MM.1S (cell line): ENCODE measurements around the gene NUP210.
"Not testable (repeated sequence)": the region's sequence is repeated elsewhere in the genome, so short reads cannot be mapped to it uniquely, and the experiment has no call there.

Source experiments
- DNase-seq: peaks from one replicate; pipeline ENCODE4 v3.0.0-alpha.2; 2015
- H2AFZ ChIP-seq: fragments of 300-600 bp; sonication (generic); 2 replicates; pipeline ENCODE4 v1.6.0; 2016; ENCODE audit warnings: antibody characterized with exemption, low read length
- H3F3A ChIP-seq: fragments of 300-600 bp; sonication (generic); 2 replicates; pipeline ENCODE4 v1.6.1; 2016; ENCODE audit warnings: mild to moderate bottlenecking, antibody characterized with exemption, low read length, moderate library complexity, mixed read lengths; ENCODE audit not compliant: insufficient read depth
- H3K27ac ChIP-seq: fragments of 300-600 bp; sonication (generic); 2 replicates; pipeline ENCODE4 v1.5.1; 2016; ENCODE audit warnings: mild to moderate bottlenecking, low read length
- H3K27me3 ChIP-seq: fragments of 300-600 bp; sonication (generic); replicated peaks from 2 replicates; pipeline ENCODE4 v1.6.0; 2016; ENCODE audit warnings: low read length; ENCODE audit not compliant: insufficient read depth
- H3K36me3 ChIP-seq: fragments of 300-600 bp; sonication (generic); replicated peaks from 2 replicates; pipeline ENCODE4 v1.6.1; 2016; ENCODE audit warnings: mild to moderate bottlenecking, low read length, mixed read lengths; ENCODE audit not compliant: insufficient read depth
- H3K4me1 ChIP-seq: fragments of 300-600 bp; sonication (generic); 2 replicates; pipeline ENCODE4 v1.6.1; 2016; ENCODE audit warnings: low read length, mixed read lengths
- H3K4me2 ChIP-seq: fragments of 300-600 bp; sonication (generic); 2 replicates; pipeline ENCODE4 v1.6.0; 2016; ENCODE audit warnings: low read depth, low read length
- H3K4me3 ChIP-seq: fragments of 300-600 bp; sonication (generic); 2 replicates; pipeline ENCODE4 v1.5.1; 2016; ENCODE audit warnings: low read length, mixed read lengths
- H3K79me2 ChIP-seq: fragments of 300-600 bp; sonication (generic); 2 replicates; pipeline ENCODE4 v1.6.1; 2016; ENCODE audit warnings: mixed run types, low read length, mixed read lengths
- H3K9ac ChIP-seq: fragments of 300-600 bp; sonication (generic); 2 replicates; pipeline ENCODE4 v1.6.1; 2016; ENCODE audit warnings: low read length, mixed read lengths
- H3K9me2 ChIP-seq: fragments of 300-600 bp; sonication (generic); replicated peaks from 2 replicates; pipeline ENCODE4 v1.6.1; 2016; ENCODE audit warnings: mild to moderate bottlenecking, low read length, mixed read lengths; ENCODE audit not compliant: insufficient read depth
- H3K9me3 ChIP-seq: fragments of 300-600 bp; sonication (generic); replicated peaks from 2 replicates; pipeline ENCODE4 v1.6.1; 2016; ENCODE audit warnings: mild to moderate bottlenecking, low read length, mixed read lengths; ENCODE audit not compliant: insufficient read depth
- H4K20me1 ChIP-seq: fragments of 300-600 bp; sonication (generic); 2 replicates; pipeline ENCODE4 v1.6.1; 2016; ENCODE audit warnings: mild to moderate bottlenecking, low read length, moderate library complexity, mixed read lengths; ENCODE audit not compliant: insufficient read depth
- EZH2 ChIP-seq: fragments of 300-600 bp; sonication (generic); optimal IDR thresholded peaks from 2 replicates; pipeline ENCODE3; 2017; ENCODE audit warnings: low read depth, mild to moderate bottlenecking, antibody characterized with exemption, low read length, mixed read lengths
- EZH2phosphoT487 ChIP-seq: fragments of 300-600 bp; sonication (generic); IDR thresholded peaks from 2 replicates; pipeline ENCODE4 v1.6.1; 2018; ENCODE audit warnings: antibody characterized with exemption, low read length
- TF ChIP-seq, protein P1 (sequence below): fragments of 300-600 bp; sonication (generic); IDR thresholded peaks from 2 replicates; pipeline ENCODE4 v1.5.1; 2016; ENCODE audit warnings: antibody characterized with exemption, low read length, mixed read lengths

Gene NUP210

GRCh38 chr3:13433912-13434311 is 13.8 kb upstream of the NUP210 start:
- no peak overlapping the region for H3K4me2 ChIP-seq
- no peak for DNase-seq
- no peaks in the 10 kb centered on the region for H3K9me2 ChIP-seq
- peaks cover 10% of the 10 kb centered on the region for H3K4me1 ChIP-seq
- no peaks in the 10 kb centered on the region for H3K36me3 ChIP-seq
- TF ChIP-seq EZH2phosphoT487 (no peak), EZH2 (no peak)
- TF ChIP-seq, protein P1, sequence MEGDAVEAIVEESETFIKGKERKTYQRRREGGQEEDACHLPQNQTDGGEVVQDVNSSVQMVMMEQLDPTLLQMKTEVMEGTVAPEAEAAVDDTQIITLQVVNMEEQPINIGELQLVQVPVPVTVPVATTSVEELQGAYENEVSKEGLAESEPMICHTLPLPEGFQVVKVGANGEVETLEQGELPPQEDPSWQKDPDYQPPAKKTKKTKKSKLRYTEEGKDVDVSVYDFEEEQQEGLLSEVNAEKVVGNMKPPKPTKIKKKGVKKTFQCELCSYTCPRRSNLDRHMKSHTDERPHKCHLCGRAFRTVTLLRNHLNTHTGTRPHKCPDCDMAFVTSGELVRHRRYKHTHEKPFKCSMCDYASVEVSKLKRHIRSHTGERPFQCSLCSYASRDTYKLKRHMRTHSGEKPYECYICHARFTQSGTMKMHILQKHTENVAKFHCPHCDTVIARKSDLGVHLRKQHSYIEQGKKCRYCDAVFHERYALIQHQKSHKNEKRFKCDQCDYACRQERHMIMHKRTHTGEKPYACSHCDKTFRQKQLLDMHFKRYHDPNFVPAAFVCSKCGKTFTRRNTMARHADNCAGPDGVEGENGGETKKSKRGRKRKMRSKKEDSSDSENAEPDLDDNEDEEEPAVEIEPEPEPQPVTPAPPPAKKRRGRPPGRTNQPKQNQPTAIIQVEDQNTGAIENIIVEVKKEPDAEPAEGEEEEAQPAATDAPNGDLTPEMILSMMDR = no peak
- H2AFZ ChIP-seq = no peak overlapping the region
- H3K4me3 ChIP-seq = no peak overlapping the region
- H3K9ac ChIP-seq = no peak overlapping the region
- H3K79me2 ChIP-seq = no peaks in the 10 kb centered on the region
- H3K27me3 ChIP-seq = no peaks in the 10 kb centered on the region
- no peaks in the 10 kb centered on the region for H3K9me3 ChIP-seq
- no peaks in the 10 kb centered on the region for H4K20me1 ChIP-seq
- no peak overlapping the region for H3K27ac ChIP-seq
- peaks cover 3% of the 10 kb centered on the region; the same call in 1 of the 2 replicates for H3F3A ChIP-seq

- no peak overlapping the region for H3K4me2 ChIP-seq
- H3K4me3 ChIP-seq = no peak overlapping the region
- H3K9me3 ChIP-seq = no peaks in the 10 kb centered on the region
- H3K27ac ChIP-seq = no peak overlapping the region
- no peak for DNase-seq
- TF ChIP-seq EZH2 (no peak), EZH2phosphoT487 (no peak)
- TF ChIP-seq, protein P1 = no peak
- H3K4me1 ChIP-seq = peaks cover 21% of the 10 kb centered on the region
- no peaks in the 10 kb centered on the region for H3K9me2 ChIP-seq
- H3K27me3 ChIP-seq = no peaks in the 10 kb centered on the region
- H2AFZ ChIP-seq = no peak overlapping the region
- no peaks in the 10 kb centered on the region for H3K36me3 ChIP-seq
- H3K9ac ChIP-seq = no peak overlapping the region
- H3F3A ChIP-seq = peaks cover 16% of the 10 kb centered on the region
- H4K20me1 ChIP-seq = no peaks in the 10 kb centered on the region
- H3K79me2 ChIP-seq = no peaks in the 10 kb centered on the region
Measured at GRCh38 chr3:13432093-13432492, 12.0 kb upstream of the NUP210 start.

GRCh38 chr3:13430411-13430875 is 10.3 kb upstream of the NUP210 start:
- H3K4me3 ChIP-seq, H2AFZ ChIP-seq, H3K79me2 ChIP-seq, H4K20me1 ChIP-seq, H3K9me3 ChIP-seq, H3K27ac ChIP-seq, H3K4me2 ChIP-seq, DNase-seq, H3K27me3 ChIP-seq, H3K9ac ChIP-seq, H3K9me2 ChIP-seq, H3K36me3 ChIP-seq: not testable (repeated sequence)
- peaks cover 23% of the 10 kb centered on the region for H3K4me1 ChIP-seq
- H3F3A ChIP-seq = peaks cover 17% of the 10 kb centered on the region

GRCh38 chr3:13429631-13430291 is 9.6 kb upstream of the NUP210 start:
- no peaks in the 10 kb centered on the region for H3K79me2 ChIP-seq
- H3K27me3 ChIP-seq = no peaks in the 10 kb centered on the region
- H3K27ac ChIP-seq = no peak overlapping the region
- H3K36me3 ChIP-seq = no peaks in the 10 kb centered on the region
- no peak overlapping the region for H3K4me3 ChIP-seq
- no peak overlapping the region for H3K4me2 ChIP-seq
- H4K20me1 ChIP-seq = no peaks in the 10 kb centered on the region
- peaks cover 17% of the 10 kb centered on the region for H3F3A ChIP-seq
- no peak for DNase-seq
- no peak overlapping the region for H2AFZ ChIP-seq
- no peaks in the 10 kb centered on the region for H3K9me3 ChIP-seq
- peaks cover 23% of the 10 kb centered on the region for H3K4me1 ChIP-seq
- no peak for TF ChIP-seq EZH2
- TF ChIP-seq EZH2phosphoT487 = no peak
- TF ChIP-seq, protein P1 = no peak
- no peaks in the 10 kb centered on the region for H3K9me2 ChIP-seq
- no peak overlapping the region for H3K9ac ChIP-seq

DNA sequence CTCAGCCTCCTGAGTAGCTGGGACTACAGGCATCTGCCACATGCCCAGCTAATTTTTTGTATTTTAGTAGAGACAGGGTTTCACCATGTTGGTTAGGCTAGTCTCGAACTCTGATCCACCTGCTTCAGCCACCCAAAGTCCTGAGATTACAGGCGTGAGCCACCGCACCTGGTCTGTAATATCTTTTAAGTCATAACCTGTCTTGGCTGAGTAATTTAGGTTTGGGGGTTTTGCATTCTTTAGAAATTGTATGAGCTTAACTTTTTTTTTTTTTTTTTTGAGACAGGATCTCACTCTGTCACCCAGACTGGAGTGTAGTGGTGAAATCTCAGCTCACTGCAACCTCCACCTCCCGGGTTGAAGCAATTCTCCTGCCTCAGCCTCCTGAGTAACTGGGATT is 8.6 kb upstream of the NUP210 start:
- Histone ChIP-seq H3K4me2 (peak overlapping the region; percentile 46; the same call in 1 of the 2 replicates), H3K9ac (peak overlapping the region; percentile 54; the same call in 1 of the 2 replicates), H3K27ac (peak overlapping the region; percentile 91), H3F3A (peaks cover 17% of the 10 kb centered on the region), H3K4me1 (peaks cover 23% of the 10 kb centered on the region)
- not testable (repeated sequence) for H3K36me3 ChIP-seq, H3K4me3 ChIP-seq, H4K20me1 ChIP-seq, H3K9me2 ChIP-seq, H2AFZ ChIP-seq, H3K27me3 ChIP-seq, H3K9me3 ChIP-seq, H3K79me2 ChIP-seq, DNase-seq
